ENCODE measurements around the gene SWAP70.

- TF ChIP-seq CTCF (conservative IDR thresholded peaks at IDR 0.05; ENCODE audit: low read depth, low read length) (no peak), EZH2 (IDR thresholded peaks at IDR 0.05; ENCODE audit: low read length, unreplicated experiment) (no peak), EZH2phosphoT487 (IDR thresholded peaks at IDR 0.05; ENCODE audit: borderline replicate concordance, low read length) (no peak)
These were observed 68.6 kb downstream of the SWAP70 start for GRCh38 chr11:9732453-9732852.

Measured in PC-3 (cell line).